Fibroblast of skin of right quadriceps (primary cell): ENCODE results near the gene KRTAP4-7.
"Not testable (repeated sequence)": the region's sequence is repeated elsewhere in the genome, so short reads cannot be mapped to it uniquely, and the experiment has no call there.

Source experiments
- DNase-seq: peaks from one replicate; pipeline ENCODE4 v3.0.0-alpha.2; 2013

The KRTAP4-7 gene

DNA sequence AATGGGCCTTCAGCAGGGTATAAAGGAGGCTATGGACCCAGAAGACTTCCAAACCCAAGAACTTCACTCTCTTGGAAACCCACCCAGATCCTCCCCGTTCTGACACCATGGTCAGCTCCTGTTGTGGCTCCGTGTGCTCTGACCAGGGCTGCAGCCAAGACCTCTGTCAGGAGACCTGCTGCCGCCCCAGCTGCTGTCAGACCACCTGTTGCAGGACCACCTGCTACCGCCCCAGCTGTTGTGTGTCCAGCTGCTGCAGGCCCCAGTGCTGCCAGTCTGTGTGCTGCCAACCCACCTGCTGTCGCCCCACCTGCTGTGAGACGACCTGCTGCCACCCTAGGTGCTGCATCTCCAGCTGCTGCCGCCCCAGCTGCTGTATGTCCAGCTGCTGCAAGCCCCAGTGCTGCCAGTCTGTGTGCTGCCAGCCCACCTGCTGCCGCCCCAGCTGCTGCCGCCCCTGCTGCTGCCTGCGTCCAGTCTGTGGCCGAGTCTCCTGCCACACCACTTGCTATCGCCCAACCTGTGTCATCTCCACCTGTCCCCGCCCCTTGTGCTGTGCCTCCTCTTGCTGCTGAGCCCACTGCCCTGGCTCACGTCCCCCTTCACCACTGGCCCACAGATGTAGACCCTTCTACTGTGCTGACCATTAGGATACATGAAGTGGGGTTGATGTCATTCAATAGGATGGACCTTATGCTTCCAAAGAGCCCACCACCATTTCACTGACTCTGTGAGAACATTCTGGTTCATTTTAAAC, at the start of gene KRTAP4-7:
Gene KRTAP4-7 (plus strand): TSS at position 51 of the 757 bp plus-strand sequence. CDS start 57 bp downstream, at position 108.
- DNase-seq: not testable (repeated sequence)

DNA sequence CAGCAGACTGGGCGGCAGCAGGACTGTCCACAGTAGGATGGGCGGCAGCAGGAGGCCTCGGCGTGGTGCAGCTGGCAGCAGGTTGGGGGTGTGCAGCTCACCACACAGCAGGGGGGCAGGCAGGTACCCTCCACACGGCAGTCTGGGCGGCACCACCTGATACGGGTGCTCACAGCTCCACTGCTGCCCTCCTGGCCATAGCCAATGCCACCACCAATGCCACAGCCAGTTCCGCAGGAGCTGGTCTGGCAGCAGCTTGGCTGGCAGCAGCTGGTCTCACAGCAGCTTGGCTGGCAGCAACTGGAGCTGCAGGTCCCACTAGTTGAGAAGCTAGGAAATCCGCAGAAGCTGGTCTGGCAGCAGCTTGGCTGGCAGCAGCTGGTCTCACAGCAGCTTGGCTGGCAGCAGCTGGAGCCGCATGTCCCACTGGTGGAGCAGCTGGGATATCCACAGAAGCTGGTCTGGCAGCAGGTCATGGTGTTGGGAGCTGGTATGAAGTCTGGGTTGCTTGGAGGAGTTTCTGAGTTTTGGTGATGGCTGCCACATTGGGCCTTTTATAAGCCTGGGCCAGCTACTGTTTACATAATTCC, 49.5 kb upstream of the KRTAP4-7 start, which contains the start of gene KRTAP1-3:
Gene KRTAP1-3 (minus strand): TSS at position 529 of the 590 bp plus-strand sequence. CDS start 53 bp downstream, at position 476.
- DNase-seq: not testable (repeated sequence)

DNA sequence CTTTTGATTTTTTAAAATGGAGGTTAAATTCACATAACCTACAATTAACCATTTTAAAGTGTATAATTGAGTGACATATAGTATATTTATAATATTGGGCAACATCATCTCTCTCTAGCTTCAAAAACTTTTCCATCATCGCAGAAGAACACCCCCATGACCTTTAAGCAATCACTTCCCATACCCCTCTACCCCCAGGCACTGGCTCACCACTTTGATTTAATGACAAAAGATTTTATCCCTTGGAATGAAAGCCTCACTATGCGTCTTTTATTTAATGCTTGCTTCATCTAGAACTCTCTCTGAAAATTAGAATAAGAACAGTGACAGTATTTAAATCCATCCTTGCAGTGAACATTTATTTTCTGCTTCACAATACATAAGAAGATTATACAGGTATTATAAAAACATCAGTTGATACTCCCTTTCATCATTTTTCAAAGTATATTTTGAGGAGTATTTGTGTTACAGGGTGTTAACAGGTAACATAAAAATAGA, 46.0 kb upstream of the KRTAP4-7 start:
- DNase-seq: no peak

DNA sequence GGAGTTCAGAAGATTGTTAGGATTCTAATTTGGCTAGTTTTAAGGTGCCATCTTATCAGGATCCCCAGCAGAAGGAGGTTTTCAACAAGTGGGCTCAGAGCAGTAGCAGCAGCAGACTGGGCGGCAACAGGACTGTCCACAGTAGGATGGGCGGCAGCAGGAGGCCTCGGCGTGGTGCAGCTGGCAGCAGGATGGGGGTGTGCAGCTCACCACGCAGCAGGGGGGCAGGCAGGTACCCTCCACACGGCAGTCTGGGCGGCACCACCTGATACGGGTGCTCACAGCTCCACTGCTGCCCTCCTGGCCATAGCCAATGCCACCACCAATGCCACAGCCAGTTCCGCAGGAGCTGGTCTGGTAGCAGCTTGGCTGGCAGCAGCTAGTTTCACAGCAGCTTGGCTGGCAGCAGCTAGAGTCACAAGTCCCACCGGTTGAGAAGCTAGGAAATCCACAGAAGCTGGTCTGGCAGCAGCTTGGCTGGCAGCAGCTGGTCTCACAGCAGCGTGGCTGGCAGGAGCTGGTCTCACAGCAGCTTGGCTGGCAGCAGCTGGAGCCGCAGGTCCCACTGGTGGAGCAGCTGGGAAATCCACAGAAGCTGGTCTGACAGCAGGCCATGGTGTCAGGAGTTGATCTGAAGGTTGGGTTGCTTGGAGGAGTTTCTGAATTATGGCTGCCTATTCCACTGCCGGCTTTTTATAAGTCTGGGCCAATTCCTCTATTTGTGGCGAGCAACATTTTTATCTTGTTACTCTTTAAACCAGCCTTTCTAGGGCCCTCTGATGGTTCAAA, 43.0 kb upstream of the KRTAP4-7 start, which contains the start of gene KRTAP1-1:
Gene KRTAP1-1 (minus strand): TSS at position 668 of the 789 bp plus-strand sequence. CDS start 53 bp downstream, at position 615.
- DNase-seq: not testable (repeated sequence)

DNA sequence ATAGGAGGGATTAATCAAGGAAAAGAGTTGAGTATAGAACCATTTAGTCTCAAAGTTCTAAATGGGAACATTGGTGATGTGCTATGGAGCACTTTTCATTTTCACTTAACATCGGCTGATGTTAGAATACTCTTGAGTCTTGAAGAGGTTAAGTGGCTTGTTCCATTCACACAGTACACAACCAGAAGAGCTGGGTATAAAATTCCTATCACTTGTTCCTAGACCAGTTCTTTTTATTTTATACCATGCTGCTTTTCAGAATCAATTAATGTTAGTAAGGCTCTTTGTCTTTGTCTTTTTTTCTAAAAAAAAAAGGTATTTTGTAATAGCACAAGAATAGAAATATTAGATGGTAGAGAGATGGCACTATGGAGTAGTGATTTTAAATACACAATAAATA, 41.0 kb upstream of the KRTAP4-7 start:
- no peak for DNase-seq

DNA sequence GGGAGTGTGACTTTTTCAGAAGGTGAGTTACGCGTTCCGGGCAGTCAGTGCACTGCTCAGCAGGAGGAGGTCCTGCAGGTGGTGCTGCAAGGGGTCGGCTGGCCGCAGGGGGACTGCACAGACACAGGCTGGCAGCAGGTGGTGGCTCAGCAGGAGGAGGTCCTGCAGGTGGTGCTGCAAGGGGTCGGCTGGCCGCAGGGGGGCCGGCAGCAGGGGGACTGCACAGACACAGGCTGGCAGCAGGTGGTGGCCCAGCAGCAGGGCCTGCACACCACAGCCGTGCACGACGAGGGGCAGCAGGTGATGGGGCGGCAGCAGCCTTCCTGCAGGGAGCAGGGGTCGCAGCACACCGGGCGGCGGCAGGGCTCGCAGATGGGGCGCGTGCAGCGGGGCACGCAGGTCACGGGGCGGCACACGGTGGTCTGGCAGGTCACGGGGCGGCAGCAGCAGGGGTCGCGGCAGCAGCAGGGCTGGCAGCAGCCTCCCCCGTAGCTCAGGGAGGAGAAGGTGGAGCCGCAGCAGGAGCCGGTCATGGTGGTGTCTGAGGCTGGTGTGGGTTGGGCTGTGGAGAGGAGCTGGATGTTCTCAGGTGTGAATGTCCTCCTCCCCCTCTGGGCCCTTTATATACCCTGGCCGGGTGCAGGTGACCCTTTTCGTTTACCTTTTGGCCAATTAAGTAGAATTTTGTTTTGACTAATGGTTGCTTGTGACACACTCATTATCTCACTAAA, 37.0 kb upstream of the KRTAP4-7 start, which contains the start of gene KRTAP2-1:
Gene KRTAP2-1 (minus strand): TSS at position 582 of the 731 bp plus-strand sequence. CDS start 49 bp downstream, at position 533.
- not testable (repeated sequence) for DNase-seq

DNA sequence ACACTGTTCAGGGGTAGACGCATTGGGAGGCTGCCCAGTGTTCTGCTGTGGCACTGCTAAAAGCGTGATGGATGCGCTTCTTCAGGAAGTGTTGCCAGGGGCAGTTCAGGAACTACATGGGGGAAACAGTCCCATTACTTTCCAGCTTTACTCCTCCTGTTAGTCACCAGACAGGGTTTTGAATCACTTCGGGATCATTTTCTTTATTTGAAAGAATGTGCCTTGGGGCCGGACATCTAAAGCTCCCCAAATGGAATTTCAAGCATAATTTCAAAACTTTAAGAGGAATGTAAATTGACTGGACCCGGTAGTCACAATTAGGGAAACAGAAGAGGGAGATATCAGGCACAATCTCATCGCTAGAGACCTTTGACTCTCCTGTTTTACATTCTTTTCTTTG, 35.5 kb upstream of the KRTAP4-7 start:
- peak; percentile 73 for DNase-seq

DNA sequence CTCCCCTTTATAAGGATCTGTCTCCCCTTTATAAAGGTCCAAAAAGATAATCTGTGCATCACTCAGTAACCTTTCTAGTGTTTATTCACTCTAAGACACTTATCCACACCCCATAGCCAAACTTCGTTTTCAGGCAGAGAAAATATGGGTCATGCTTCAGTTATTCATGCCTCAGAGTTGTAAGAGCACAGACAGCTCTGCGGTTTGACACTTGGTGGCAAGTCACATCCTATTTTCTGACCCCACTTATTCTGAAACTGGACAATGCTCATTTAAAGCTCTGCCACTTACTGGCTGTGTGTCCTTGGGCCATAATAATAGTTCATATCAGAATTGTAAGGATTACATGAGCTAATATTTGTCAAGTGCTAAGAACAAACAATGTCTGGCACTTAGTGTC, 34.8 kb upstream of the KRTAP4-7 start:
- DNase-seq: peak; percentile 45

DNA sequence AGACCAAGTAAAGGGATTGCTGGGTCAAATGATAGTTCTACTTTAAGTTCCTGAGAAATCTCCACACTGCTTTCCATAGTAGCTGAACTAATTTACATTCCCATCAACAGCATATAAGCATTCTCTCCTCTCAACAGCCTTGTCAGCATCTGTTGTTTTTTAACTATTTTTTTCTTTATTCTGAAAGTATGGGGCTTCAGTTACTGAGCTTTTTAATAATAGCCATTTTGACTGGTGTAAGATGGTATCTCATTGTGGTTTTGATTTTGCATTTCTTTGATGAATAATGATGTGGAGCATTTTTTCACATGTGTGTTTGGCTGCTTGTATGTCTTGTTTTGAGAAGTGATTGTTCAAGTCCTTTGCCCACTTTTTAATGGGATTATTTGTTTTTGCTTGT, 31.4 kb upstream of the KRTAP4-7 start:
- DNase-seq: peak; percentile 77

DNA sequence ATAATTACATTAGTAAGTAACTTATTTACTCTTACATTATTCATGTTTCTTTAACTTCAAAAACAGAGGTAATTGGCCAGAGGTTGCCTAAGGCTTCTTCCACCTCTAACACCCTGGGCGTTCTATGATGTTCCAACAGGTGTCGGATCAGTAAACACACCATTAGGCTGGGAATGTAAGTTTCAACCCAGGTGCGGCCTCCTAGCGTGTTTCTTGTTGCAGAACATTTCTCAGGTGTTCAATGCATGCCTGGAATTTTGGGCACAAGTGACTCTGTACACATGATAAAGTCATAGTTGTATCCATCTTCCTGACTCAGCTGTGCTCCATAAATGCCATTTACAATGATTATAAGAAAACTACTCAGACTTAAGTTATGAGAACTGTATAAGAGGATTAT, 29.9 kb upstream of the KRTAP4-7 start:
- DNase-seq: no peak

DNA sequence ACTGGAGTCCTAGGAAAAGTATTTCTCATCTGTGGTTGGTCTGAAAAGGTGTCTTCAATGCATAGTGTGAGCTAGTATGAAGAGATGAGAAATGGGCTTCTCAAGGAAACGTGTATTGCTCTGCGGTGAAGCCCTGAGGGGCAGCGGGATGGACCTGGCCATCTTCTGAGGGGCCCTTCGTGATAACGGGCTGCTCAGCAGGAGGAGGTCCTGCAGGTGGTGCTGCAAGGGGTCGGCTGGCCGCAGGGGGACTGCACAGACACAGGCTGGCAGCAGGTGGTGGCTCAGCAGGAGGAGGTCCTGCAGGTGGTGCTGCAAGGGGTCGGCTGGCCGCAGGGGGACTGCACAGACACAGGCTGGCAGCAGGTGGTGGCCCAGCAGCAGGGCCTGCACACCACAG, 29.4 kb upstream of the KRTAP4-7 start:
- DNase-seq: not testable (repeated sequence)

DNA sequence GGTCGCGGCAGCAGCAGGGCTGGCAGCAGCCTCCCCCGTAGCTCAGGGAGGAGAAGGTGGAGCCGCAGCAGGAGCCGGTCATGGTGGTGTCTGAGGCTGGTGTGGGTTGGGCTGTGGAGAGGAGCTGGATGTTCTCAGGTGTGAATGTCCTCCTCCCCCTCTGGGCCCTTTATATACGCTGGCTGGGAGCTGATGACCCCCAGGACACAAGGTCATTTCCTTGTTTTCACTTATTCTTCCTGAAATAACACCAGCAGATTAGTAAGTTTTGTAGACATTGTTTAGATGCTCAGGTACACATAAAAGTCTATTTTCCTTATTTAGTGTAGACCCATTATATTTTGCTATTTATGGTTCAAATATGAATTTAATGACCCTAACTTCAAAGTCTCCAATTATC, 28.8 kb upstream of the KRTAP4-7 start, which contains the start of gene KRTAP2-2:
Gene KRTAP2-2 (minus strand): TSS at position 101 of the 400 bp plus-strand sequence. CDS start 19 bp downstream, at position 82.
- DNase-seq: not testable (repeated sequence)

DNA sequence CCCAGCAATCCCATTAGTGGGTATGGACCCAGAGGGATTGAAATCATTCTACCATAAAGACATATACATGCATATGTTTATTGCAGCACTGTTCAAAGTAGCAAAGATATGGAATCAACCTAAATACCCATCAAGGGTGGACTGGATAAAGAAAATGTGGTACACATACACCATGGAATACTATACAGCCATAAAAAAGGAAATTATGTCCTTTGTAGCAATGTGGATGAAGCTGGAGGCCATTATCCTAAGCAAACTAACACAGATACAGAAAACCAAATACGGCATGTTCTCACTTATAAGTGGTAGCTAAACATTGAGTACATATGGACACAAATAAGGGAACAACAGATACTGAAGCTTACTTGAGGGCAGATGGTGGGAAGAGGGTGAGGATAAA, 26.4 kb upstream of the KRTAP4-7 start:
- no peak for DNase-seq

DNA sequence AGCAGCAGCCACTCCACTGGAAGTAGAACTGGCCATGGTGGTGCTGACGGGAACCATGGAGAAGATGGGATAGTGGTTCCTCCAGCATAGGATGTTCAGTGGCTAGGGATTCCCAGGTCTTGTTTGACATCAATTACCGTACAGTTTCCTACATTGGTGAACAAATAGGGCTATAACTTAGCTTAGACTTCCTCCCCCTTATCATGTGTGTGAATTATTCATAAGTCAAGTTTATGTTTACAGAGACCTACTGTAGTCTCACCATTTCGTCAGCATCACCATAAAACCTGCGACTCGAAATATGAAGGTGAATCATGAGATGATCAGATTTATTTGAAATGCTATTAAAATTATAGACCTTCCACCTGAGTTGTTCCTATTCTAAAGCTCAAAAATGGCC, 25.2 kb upstream of the KRTAP4-7 start:
- no peak for DNase-seq

DNA sequence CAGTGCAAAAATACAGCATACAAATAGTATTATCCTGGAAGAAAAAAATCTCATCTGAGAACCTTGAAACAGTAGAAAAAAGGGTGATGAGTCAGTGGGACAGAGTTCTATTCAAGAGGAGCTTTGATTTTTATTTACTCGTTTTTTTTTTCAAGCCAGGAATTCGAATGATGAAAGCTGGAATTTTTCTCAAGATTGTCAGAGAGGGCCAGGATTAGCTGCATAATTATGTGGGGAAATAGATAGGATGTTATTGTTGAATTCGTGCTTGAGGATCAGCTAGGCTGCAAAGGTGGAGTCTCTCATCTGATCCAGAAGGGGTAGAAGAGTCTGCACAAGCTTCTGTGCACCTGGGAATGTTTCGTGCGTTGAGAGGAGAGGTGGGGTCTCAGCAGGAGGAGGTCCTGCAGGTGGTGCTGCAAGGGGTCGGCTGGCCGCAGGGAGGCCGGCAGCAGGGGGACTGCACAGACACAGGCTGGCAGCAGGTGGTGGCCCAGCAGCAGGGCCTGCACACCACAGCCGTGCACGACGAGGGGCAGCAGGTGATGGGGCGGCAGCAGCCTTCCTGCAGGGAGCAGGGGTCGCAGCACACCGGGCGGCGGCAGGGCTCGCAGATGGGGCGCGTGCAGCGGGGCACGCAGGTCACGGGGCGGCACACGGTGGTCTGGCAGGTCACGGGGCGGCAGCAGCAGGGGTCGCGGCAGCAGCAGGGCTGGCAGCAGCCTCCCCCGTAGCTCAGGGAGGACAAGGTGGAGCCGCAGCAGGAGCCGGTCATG, 24.5 kb upstream of the KRTAP4-7 start:
- peak; percentile 96 for DNase-seq

DNA sequence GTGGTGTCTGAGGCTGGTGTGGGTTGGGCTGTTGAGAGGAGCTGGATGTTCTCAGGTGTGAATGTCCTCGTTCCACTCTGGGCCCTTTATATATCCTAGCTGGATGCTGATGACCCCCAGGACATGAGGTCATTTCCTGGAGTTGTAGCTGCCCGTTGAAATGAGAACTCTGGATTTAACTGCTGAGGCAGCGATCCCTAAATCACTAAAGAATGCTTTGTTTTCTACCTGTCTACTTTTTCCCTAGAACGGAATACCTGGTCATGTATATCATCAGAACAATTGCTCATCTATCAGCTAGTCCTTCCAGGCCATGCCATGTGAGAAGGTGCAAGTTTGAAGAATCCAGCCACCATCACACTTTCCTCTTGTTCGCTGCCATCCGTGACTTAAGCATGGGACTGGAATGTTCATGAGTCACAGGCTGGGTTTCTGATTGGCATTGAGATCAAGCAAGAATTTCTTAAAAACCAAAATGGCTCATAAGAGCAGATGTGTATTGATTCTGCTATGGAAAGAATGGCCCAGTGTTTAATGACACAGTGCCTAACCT, 23.8 kb upstream of the KRTAP4-7 start, which contains the start of gene KRTAP2-3:
Gene KRTAP2-3 (minus strand): TSS at position 63 of the 553 bp plus-strand sequence. CDS start 64 bp downstream, outside the sequence.
- DNase-seq: peak; percentile 97

DNA sequence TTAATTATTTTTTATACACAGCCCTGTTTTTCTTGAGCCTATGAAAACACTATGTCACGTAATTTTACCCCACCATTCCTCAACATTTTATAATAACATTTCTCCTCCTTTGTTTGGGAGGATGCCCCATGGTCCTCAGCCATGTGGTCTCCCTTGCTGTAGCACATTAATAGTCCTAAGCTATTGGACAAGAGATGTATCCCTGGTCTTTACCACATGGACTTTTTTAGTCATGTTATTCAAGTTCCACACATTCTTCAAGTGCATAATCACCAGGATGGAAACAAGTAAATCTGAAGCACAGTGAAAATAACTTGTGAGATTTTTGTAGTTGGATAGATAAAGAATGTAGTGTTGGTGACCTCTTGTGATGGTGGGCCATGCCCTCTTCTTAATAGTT, 22.0 kb upstream of the KRTAP4-7 start:
- peak; percentile 98 for DNase-seq

DNA sequence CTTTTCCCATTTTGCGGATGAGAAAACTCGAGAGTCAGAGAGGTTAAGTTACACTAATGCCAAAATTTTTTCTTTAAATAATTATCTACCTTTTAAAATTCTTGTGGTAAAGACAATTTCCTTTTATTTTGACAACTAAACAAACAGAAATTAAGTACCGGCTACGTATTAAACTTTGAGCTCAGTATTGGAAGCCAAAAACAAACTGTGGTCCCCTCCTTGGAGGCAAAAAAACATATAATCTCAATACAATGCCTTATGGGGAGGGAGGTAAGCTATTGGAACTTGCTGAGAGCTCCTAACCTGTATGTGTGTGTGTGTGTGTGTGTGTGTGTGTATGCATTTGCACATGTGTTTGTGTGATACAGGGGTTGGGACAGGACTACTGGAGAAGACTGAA, 20.5 kb upstream of the KRTAP4-7 start:
- DNase-seq: no peak

DNA sequence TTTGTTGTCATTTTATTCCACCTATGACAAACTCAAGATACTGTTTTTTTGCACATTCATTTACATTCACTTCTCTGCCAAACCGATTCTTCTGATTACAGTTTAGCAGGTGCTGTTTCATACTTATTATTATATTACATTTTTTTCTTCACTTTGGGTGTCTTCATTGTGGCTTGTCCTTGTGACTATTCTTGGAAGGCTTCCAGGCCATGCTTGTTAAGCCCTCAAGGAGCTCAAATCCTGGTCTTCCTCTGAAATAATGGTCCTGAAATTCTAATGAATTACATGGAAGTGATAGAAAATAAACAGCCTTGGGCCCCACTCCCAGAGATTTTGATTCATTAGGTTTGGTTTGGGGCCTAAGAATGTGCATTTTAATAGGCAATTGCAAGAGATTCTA, 19.6 kb upstream of the KRTAP4-7 start:
- no peak for DNase-seq

DNA sequence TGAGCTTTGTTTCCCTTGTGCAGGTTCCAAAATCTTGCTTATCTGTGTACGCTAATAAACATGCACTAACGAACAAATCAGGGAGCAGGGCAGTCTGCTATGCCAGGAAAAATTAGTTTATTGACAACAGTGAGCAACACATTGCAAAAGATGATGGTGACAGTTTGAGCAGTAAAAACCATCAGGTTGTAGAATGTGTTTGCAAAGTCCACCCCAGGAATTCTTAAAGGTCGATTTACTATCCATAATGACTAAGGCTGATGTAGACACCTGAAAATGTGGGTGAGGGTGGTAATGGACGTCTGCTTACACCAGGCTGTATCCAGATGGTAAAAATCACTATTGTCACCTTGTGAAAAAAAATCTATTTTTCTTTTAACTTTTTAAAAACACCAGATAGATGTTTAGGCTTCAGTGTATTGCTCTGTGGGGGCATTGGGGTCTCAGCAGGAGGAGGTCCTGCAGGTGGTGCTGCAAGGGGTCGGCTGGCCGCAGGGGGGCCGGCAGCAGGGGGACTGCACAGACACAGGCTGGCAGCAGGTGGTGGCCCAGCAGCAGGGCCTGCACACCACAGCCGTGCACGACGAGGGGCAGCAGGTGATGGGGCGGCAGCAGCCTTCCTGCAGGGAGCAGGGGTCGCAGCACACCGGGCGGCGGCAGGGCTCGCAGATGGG, 18.8 kb upstream of the KRTAP4-7 start:
- not testable (repeated sequence) for DNase-seq
